GM18508 (cell line): ENCODE data around the gene INPP5B.
"Not testable (repeated sequence)": the region's sequence is repeated elsewhere in the genome, so short reads cannot be mapped to it uniquely, and the experiment has no call there.

Experiments used
- ATAC-seq: cut with Tn5 transposase; IDR thresholded peaks from one replicate; pipeline ENCODE4 v1.9.1; 2021; ENCODE audit warnings: moderate number of reproducible peaks; ENCODE audit not compliant: insufficient read depth, unreplicated experiment

Gene INPP5B

GRCh38 chr1:37948841-37949240 is 2.0 kb upstream of the INPP5B start:
- ATAC-seq = no peak

GRCh38 chr1:37948166-37948565 is 1.3 kb upstream of the INPP5B start:
- no peak for ATAC-seq

GRCh38 chr1:37947364-37947763 is 511 bp upstream of the INPP5B start:
- ATAC-seq = no peak

- peak; percentile 17 for ATAC-seq
These were observed 830 bp downstream of the INPP5B start for GRCh38 chr1:37945743-37946702.

GRCh38 chr1:37945251-37945650 is 1.6 kb downstream of the INPP5B start:
- ATAC-seq = no peak

GRCh38 chr1:37944816-37945215 is 2.0 kb downstream of the INPP5B start:
- no peak for ATAC-seq

GRCh38 chr1:37944086-37944763 is 2.6 kb downstream of the INPP5B start:
- ATAC-seq = no peak

- ATAC-seq = no peak
These were observed 6.4 kb downstream of the INPP5B start for GRCh38 chr1:37940299-37940947.

GRCh38 chr1:37936760-37937159 is 10.1 kb downstream of the INPP5B start:
- not testable (repeated sequence) for ATAC-seq

- no peak for ATAC-seq
These were observed 14.1 kb downstream of the INPP5B start for GRCh38 chr1:37932759-37933158.

GRCh38 chr1:37931361-37932158 is 15.3 kb downstream of the INPP5B start:
- peak; percentile 82 for ATAC-seq

GRCh38 chr1:37931102-37931360 is 15.8 kb downstream of the INPP5B start:
- no peak for ATAC-seq

GRCh38 chr1:37930246-37931101 is 16.4 kb downstream of the INPP5B start:
- ATAC-seq = no peak

GRCh38 chr1:37926038-37926924 is 20.6 kb downstream of the INPP5B start:
- ATAC-seq = peak; percentile 40

GRCh38 chr1:37925316-37925715 is 21.5 kb downstream of the INPP5B start:
- no peak for ATAC-seq

- no peak for ATAC-seq
These were observed 23.3 kb downstream of the INPP5B start for GRCh38 chr1:37923551-37923889.

- no peak for ATAC-seq
These were observed 23.9 kb downstream of the INPP5B start for GRCh38 chr1:37922767-37923550.

GRCh38 chr1:37919277-37919676 is 27.6 kb downstream of the INPP5B start:
- no peak for ATAC-seq
